Adrenal gland (tissue), 12 donors: ENCODE results near the gene PAFAH1B2. TPM values are rescaled to one million over a fixed set of nuclear protein-coding genes. Genes with fewer than 3 reads are reported as not detected.
A peak's percentile ranks its signal among the peaks of the same experiment; 100 is the strongest.
"Not testable (repeated sequence)": the region's sequence is repeated elsewhere in the genome, so short reads cannot be mapped to it uniquely, and the experiment has no call there.

Experiments used
- DNase-seq, 7 donors: peaks; one replicate each; pipeline ENCODE4 v3.0.0-alpha.2; 2019 to 2020
- H3K27ac ChIP-seq, 5 donors: fragments of 200-600 bp; sonication (generic) in 4 of 5; 1 replicate in 3 of 5; 2 replicates in 2 of 5; pipeline versions ENCODE4 v1.5.1 to v1.8.0; 2016 to 2020; ENCODE audit warnings: mild to moderate bottlenecking in 1 of 5
- H3K27me3 ChIP-seq: fragments of 200-600 bp; 2 replicates; pipeline ENCODE4 v1.8.0; 2021
- H3K36me3 ChIP-seq, 2 donors: fragments of 200-600 bp; replicated peaks in 1 of 2; 1 replicate in 1 of 2; 2 replicates in 1 of 2; pipeline versions ENCODE4 v1.5.1 to v1.8.0; 2018 to 2022
- H3K4me1 ChIP-seq, 2 donors: fragments of 200-600 bp; replicated peaks in 1 of 2; 1 replicate in 1 of 2; 2 replicates in 1 of 2; pipeline versions ENCODE4 v1.5.1 to v1.8.0; 2018 to 2021
- H3K4me3 ChIP-seq, 4 donors: fragments of 200-600 bp; sonication (generic) in 3 of 4; one replicate each; pipeline ENCODE4 v1.5.1; 2016 to 2018
- H3K9me3 ChIP-seq, 3 donors: fragments of 200-600 bp; sonication (generic) in 1 of 3; replicated peaks in 1 of 3; 1 replicate in 2 of 3; 2 replicates in 1 of 3; pipeline versions ENCODE4 v1.5.1 to v1.8.0; 2016 to 2021
- POLR2A ChIP-seq, 2 donors: fragments of 450-650 bp; IDR thresholded peaks; one replicate each; pipeline ENCODE4 v1.6.1; 2017; ENCODE audit warnings: antibody characterized with exemption in 2 of 2, mild to moderate bottlenecking in 2 of 2, moderate library complexity in 1 of 2
- WGBS, 4 donors: extraction: QIAGEN DNeasy Blood & Tissue Kit in 2 of 4; methylation state at CpG; one replicate each; pipeline versions ENCODE4 v1.1.5 to v1.1.7; 2013 to 2017; 5-methylcytosine and 5-hydroxymethylcytosine counted together
- intact Hi-C, 2 donors: fragments of 100-400 bp; cut with DNase I; formaldehyde crosslinking; loops; one replicate each; pipeline versions ENCODE4 v1.14.1 to v1.15.0; 2022 to 2023
- polyA plus RNA-seq, 3 donors: library from polyadenylated mRNA; stranded (reverse); fragments of 200-250 nt in 2 of 3; fragments of 350-450 nt in 1 of 3; fragmentation: Illumina TruSeq in 1 of 3; extraction: RNeasy Lipid Tissue Mini Kit (QIAGEN cat#74804) in 1 of 3; gene quantifications; one replicate each; pipeline ENCODE4 v1.2.3, GENCODE V29; 2013 to 2014
- total RNA-seq, 9 donors: library from RNA; depleted of rRNA in 4 of 9; stranded (reverse); fragments of >200 nt in 4 of 9; fragments of 120-200 nt in 1 of 9; fragmentation: NEBNext Ultra II Directional in 1 of 9; extraction: Animal tissue kit (Norgen Biotek cat#: 25700) in 1 of 9; gene quantifications; one replicate each; pipeline versions ENCODE4 v1.1.0 to v1.2.4, GENCODE V29; 2013 to 2023
- TF ChIP-seq, protein P1 (sequence below), 6 experiments: fragments of 450-650 bp in 4 of 6; fragments of 200-600 bp in 2 of 6; sonication (generic) in 1 of 6; IDR thresholded peaks; 1 replicate in 5 of 6; 2 replicates in 1 of 6; pipeline versions ENCODE4 v1.5.1 to v1.8.0; 2016 to 2021; ENCODE audit warnings: antibody characterized with exemption in 6 of 6, mild to moderate bottlenecking in 2 of 6, moderate library complexity in 1 of 6
- donor health status: healthy with polysubstance abuse.
- donor health status: Bipolar disorder and iron deficiency.
- donor health status: DM: yes; HTN: yes; CAD: no.
- donor health status: DM: no; HTN: no; CAD: no.
- donor health status: DM: no; HTN: no; CAD: no.
- donor health status: DM: yes; HTN: yes; CAD: no.

The PAFAH1B2 gene
- total and polyA plus RNA-seq, 12 donors = 19.6 to 144 (median 94.4) TPM

DNA sequence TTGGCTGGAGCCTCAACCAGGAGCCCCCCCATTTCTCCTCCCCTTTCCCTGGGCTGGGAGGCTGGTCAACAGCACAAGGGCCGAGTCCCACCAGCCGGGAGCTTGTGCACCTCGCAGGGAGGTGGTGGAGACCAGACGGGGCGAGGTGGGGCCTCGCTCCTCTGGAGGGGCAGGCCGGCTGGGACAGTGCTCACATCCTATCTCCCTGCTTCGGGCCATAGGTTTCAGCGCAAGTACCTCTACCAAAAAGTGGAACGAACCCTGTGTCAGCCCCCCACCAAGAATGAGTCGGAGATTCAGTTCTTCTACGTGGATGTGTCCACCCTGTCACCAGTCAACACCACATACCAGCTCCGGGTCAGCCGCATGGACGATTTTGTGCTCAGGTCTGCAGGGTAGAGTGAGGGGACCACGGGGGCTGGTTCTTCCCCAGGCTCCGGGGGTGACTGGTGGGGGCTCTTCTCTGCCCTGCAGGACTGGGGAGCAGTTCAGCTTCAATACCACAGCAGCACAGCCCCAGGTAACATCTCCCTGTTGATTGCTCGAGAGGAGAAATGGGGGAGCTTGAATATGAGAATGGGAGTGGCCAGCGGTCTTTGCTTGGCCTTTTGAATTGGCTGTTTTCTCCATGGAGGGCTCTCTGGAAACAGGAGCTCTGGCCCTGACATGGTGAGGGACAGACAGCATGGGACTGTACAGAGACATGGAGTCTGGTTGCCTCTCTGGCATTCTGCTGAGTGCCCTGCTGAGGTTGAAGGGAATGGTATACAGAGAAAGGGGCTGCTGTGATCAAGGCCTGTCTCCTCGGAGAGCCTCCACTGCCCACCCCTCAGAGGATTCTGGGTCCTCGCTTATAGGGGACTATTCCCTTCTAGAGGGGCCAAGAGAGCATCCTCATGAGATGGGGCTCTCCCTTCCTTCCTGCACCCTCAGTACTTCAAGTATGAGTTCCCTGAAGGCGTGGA is 37.8 kb downstream of the PAFAH1B2 start:
- peak in 5 of 7 donors; percentile 14 to 52 (median 17) for DNase-seq
- H3K36me3 ChIP-seq = peaks cover 0 to 31% of the 10 kb centered on the region in 2 donors

GRCh38 chr11:117182551-117182935 is 38.5 kb downstream of the PAFAH1B2 start:
- no peak overlapping the region for H3K27ac ChIP-seq
- H3K9me3 ChIP-seq = no peaks in the 10 kb centered on the region
- WGBS, 4 donors = 87 to 91% (median 89%) methylated on average over 10 of the region's 10 CpGs
- H3K27me3 ChIP-seq = no peaks in the 10 kb centered on the region
- TF ChIP-seq POLR2A (IDR thresholded peaks at IDR 0.05) = no peak
- TF ChIP-seq, protein P1, sequence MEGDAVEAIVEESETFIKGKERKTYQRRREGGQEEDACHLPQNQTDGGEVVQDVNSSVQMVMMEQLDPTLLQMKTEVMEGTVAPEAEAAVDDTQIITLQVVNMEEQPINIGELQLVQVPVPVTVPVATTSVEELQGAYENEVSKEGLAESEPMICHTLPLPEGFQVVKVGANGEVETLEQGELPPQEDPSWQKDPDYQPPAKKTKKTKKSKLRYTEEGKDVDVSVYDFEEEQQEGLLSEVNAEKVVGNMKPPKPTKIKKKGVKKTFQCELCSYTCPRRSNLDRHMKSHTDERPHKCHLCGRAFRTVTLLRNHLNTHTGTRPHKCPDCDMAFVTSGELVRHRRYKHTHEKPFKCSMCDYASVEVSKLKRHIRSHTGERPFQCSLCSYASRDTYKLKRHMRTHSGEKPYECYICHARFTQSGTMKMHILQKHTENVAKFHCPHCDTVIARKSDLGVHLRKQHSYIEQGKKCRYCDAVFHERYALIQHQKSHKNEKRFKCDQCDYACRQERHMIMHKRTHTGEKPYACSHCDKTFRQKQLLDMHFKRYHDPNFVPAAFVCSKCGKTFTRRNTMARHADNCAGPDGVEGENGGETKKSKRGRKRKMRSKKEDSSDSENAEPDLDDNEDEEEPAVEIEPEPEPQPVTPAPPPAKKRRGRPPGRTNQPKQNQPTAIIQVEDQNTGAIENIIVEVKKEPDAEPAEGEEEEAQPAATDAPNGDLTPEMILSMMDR (IDR thresholded peaks at IDR 0.05) = no peak
- no peak overlapping the region for H3K4me3 ChIP-seq
- intact Hi-C loops = loop anchor here in 1 of 2 donors (2.0 kb wide), 1 partner anchor 44 kb away; no protein-coding TSS in a partner anchor
- peak in 4 of 7 donors; percentile 8 to 51 (median 16) for DNase-seq
- H3K36me3 ChIP-seq = peaks cover 0 to 34% of the 10 kb centered on the region in 2 donors
- peaks cover 25 to 29% of the 10 kb centered on the region in 2 donors for H3K4me1 ChIP-seq

More for the DNA sequence above, 37.8 kb downstream of the PAFAH1B2 start:
- peak overlapping the region in 1 of 5 donors; percentile 23 for H3K27ac ChIP-seq
- no peak overlapping the region for H3K4me3 ChIP-seq
- WGBS, 4 donors = 87 to 100% (median 91%) methylated on average over 2 to 22 of the region's 22 CpGs
- peaks cover 25 to 29% of the 10 kb centered on the region in 2 donors for H3K4me1 ChIP-seq
- intact Hi-C loops = loop anchor here in 1 of 2 donors (2.0 kb wide), 1 partner anchor 45 kb away; no protein-coding TSS in a partner anchor
- H3K9me3 ChIP-seq = no peaks in the 10 kb centered on the region
- H3K27me3 ChIP-seq = no peaks in the 10 kb centered on the region
- TF ChIP-seq POLR2A (IDR thresholded peaks at IDR 0.05) = no peak
- TF ChIP-seq, protein P1 (IDR thresholded peaks at IDR 0.05) = peak in 2 of 6 experiments; percentile 15 to 29

GRCh38 chr11:117183178-117183577 is 39.1 kb downstream of the PAFAH1B2 start:
- not testable (repeated sequence) for H3K9me3 ChIP-seq, H3K4me3 ChIP-seq, H3K27me3 ChIP-seq, H3K27ac ChIP-seq
- Histone ChIP-seq H3K4me1 (peaks cover 21 to 24% of the 10 kb centered on the region in 2 donors), H3K36me3 (peaks cover 0 to 40% of the 10 kb centered on the region in 2 donors)
- intact Hi-C loops = loop anchor here in 1 of 2 donors (2.0 kb wide), 1 partner anchor 44 kb away; no protein-coding TSS in a partner anchor
- peak in 1 of 7 donors; percentile 12 for DNase-seq
- 87 to 95% (median 95%) methylated on average over 13 of the region's 13 CpGs for WGBS, 4 donors

DNA sequence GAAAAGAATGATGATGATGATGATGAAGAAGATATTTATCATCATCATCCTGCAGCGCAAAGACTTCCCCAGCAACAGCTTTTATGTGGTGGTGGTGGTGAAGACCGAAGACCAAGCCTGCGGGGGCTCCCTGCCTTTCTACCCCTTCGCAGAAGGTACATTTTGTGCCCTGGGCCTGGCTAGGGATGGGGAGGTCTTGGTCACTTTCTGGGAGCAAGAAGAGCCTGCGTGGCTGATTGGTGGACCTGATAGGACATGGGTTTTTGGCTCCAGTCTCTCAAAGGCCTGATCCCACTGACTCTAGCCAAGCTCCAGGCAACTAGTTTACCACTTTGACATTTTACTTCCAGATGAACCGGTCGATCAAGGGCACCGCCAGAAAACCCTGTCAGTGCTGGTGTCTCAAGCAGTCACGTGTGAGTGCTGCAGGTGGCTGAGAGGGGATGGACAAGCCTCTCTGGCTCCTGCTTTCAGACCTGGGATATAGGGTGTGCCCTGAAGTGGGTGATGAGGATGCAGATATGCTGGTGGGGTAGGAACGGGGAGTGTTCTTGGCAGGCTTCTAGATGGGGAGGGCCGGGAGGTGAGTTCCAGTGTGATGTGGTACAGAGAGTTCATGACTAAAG is 39.8 kb downstream of the PAFAH1B2 start:
- no peaks in the 10 kb centered on the region for H3K27me3 ChIP-seq
- H3K9me3 ChIP-seq = no peaks in the 10 kb centered on the region
- TF ChIP-seq POLR2A (IDR thresholded peaks at IDR 0.05) = no peak
- TF ChIP-seq, protein P1 (IDR thresholded peaks at IDR 0.05) = no peak
- peaks cover 20 to 21% of the 10 kb centered on the region in 2 donors for H3K4me1 ChIP-seq
- no peak overlapping the region for H3K27ac ChIP-seq
- peaks cover 0 to 47% of the 10 kb centered on the region in 2 donors for H3K36me3 ChIP-seq
- WGBS, 4 donors = 88 to 96% (median 92%) methylated on average over 7 to 11 of the region's 11 CpGs
- peak in 4 of 7 donors; percentile 9 to 46 (median 11) for DNase-seq
- H3K4me3 ChIP-seq = no peak overlapping the region
- intact Hi-C loops = loop anchor here (2.0 kb wide), 1 partner anchor 43 kb away; no protein-coding TSS in a partner anchor
